Activated CD8-positive, alpha-beta memory T cell treated with anti-CD3 and anti-CD28 coated beads for 36 hours (primary cell): ENCODE results near the gene SLC44A4. TPM values are rescaled to one million over a fixed set of nuclear protein-coding genes. Genes with fewer than 3 reads are reported as not detected.
"Not testable (repeated sequence)": the region's sequence is repeated elsewhere in the genome, so short reads cannot be mapped to it uniquely, and the experiment has no call there.

Experiments
- CTCF ChIA-PET: fragments of 350-600 bp; sonication (Branson Sonifier 250); formaldehyde crosslinking; loops from one replicate; lab custom pipeline; 2021; ENCODE audit warnings: antibody characterized with exemption; lab: Charles Lee
- POLR2A ChIA-PET: fragments of 350-600 bp; sonication (Branson Sonifier 250); formaldehyde crosslinking; loops from one replicate; lab custom pipeline; 2021; ENCODE audit warnings: antibody characterized with exemption; lab: Charles Lee
- total RNA-seq, 2 experiments: library from RNA; stranded (reverse); gene quantifications; one replicate each; pipeline ENCODE4 v1.2.3, GENCODE V29; 2021

Gene SLC44A4
- total RNA-seq, 2 experiments from 2014 or later = not detected

GRCh38 chr6:31826793-31827285, 52.0 kb downstream of the SLC44A4 start:
- ChIA-PET POLR2A (interaction anchor here (0.6 to 2.6 kb wide), 11 partner anchors 12 to 267 kb away, joined by 3 to 12 read pairs (median 3); partner anchors contain the start of genes ABHD16A, BAG6, HSPA1A and HSPA1L), CTCF (interaction anchor here (0.9 to 2.1 kb wide), 7 partner anchors 9 to 97 kb away, joined by 3 to 8 read pairs (median 4); partner anchors contain the start of genes DDAH2, HSPA1A, HSPA1L and LSM2)

DNA sequence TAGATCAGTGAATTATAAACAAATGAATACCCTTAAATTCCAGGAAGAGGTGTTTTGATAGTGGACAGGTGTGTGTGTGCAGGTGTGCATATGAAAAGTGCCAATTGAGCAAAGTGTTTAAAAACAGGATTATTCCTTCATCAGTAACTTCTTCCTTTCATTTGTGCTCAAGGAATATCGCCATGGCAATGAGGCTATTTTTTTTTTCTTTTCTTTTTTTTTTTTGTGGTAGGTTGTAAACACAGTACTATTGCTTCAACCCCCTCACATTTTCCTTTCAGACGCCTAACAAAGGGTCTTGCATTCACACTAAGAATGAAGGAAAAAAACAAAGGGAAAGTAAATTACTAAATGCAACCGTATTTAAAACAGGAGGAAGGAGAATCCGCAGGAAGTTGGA, 53.2 kb downstream of the SLC44A4 start:
- ChIA-PET POLR2A (interaction anchor here (1.2 to 2.6 kb wide), 2 partner anchors 11 to 85 kb away, joined by 7 to 12 read pairs; partner anchors contain the start of genes HSPA1A, HSPA1L and MSH5), CTCF (no interaction called here)

GRCh38 chr6:31823592-31824196, 55.1 kb downstream of the SLC44A4 start:
- POLR2A ChIA-PET = interaction anchor here (2.4 kb wide), 1 partner anchor 11 kb away, joined by 10 read pairs; no protein-coding TSS in a partner anchor
- CTCF ChIA-PET = interaction anchor here (2.2 kb wide), 1 partner anchor 7 kb away, joined by 9 read pairs; no protein-coding TSS in a partner anchor

DNA sequence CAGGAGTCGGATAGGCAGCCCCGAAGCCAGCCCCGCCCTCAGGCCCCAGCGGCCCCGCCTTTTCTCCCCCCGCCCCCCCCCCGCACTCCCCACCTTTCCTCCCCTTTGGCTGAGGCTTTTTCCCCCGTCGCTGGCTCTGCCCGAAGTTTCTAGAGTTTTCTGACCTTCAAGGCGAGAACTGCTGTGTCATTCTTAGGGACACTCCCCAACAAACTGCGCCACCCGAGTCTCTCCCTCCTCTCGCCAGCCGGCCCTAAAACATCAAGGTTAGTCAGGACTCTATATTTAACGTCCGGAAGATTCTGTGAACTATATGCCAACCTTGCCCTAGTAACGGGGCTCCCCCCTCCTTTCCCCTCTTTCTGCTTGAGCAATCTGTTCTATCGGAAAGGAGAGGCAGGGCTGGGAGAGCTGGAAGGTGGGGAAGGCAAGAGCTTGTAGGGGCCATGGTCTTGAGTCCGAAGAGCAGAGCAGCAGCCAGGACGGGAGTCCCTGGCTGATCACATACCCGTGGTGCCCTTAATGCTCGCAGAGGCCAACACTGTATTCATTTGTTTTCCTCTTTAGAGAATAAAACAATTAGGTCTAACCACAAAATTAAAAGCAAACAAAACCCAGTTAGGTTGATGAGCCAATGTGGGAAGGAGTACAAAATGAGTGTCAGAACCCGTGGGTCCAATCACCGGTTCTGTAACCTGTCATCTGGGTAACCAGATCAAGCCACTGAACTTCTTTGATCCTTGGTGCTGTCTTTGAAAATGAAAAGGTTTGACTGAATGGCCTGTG, 56.6 kb downstream of the SLC44A4 start:
- ChIA-PET POLR2A (interaction anchor here (1.4 to 2.4 kb wide), 2 partner anchors 9 to 10 kb away, joined by 3 to 10 read pairs; no protein-coding TSS in a partner anchor), CTCF (interaction anchor here (1.0 to 2.2 kb wide), 6 partner anchors 8 to 164 kb away, joined by 3 to 9 read pairs (median 4); partner anchors contain the start of gene LSM2)

GRCh38 chr6:31821301-31822035, 57.3 kb downstream of the SLC44A4 start:
- CTCF ChIA-PET = interaction anchor here (1.8 to 2.2 kb wide), 3 partner anchors 9 to 10 kb away, joined by 4 to 9 read pairs (median 5); no protein-coding TSS in a partner anchor
- POLR2A ChIA-PET = interaction anchor here (1.4 to 2.4 kb wide), 2 partner anchors 8 to 11 kb away, joined by 3 to 10 read pairs; no protein-coding TSS in a partner anchor

DNA sequence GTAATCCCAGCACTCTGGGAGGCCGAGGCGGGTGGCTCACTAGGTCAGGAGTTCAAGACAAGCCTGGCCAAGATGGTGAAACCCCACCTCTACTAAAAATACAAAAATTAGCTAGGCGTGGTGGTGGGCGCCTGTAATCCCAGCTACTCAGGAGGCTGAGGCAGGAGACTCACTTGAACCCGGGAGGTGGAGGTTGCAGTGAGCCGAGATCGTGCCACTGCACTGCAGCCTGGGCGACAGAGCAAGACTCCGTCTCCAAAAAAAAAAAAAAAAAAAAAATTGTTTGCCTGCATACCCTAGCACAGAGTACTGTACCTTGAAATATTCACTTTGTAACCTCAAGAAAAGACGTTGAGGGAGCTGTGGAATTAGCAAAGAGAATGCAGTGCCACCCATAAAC, 58.4 kb downstream of the SLC44A4 start:
- CTCF ChIA-PET = interaction anchor here (0.7 to 1.0 kb wide), 2 partner anchors 181 to 240 kb away, joined by 3 to 5 read pairs; no protein-coding TSS in a partner anchor
- POLR2A ChIA-PET = not testable (repeated sequence)

- POLR2A ChIA-PET = no interaction called here
- CTCF ChIA-PET = interaction anchor here (0.7 to 1.0 kb wide), 3 partner anchors 95 to 240 kb away, joined by 3 to 5 read pairs (median 3); no protein-coding TSS in a partner anchor
Observed at GRCh38 chr6:31819871-31820299, 58.9 kb downstream of the SLC44A4 start.

GRCh38 chr6:31817929-31818511, 60.8 kb downstream of the SLC44A4 start:
- POLR2A ChIA-PET = interaction anchor here (0.6 to 1.4 kb wide), 4 partner anchors 9 to 166 kb away, joined by 3 to 4 read pairs (median 4); partner anchors contain the start of genes BAG6 and LSM2
- CTCF ChIA-PET = interaction anchor here (1.0 to 1.7 kb wide), 2 partner anchors 10 to 20 kb away, joined by 3 to 6 read pairs; partner anchors contain the start of gene HSPA1B

DNA sequence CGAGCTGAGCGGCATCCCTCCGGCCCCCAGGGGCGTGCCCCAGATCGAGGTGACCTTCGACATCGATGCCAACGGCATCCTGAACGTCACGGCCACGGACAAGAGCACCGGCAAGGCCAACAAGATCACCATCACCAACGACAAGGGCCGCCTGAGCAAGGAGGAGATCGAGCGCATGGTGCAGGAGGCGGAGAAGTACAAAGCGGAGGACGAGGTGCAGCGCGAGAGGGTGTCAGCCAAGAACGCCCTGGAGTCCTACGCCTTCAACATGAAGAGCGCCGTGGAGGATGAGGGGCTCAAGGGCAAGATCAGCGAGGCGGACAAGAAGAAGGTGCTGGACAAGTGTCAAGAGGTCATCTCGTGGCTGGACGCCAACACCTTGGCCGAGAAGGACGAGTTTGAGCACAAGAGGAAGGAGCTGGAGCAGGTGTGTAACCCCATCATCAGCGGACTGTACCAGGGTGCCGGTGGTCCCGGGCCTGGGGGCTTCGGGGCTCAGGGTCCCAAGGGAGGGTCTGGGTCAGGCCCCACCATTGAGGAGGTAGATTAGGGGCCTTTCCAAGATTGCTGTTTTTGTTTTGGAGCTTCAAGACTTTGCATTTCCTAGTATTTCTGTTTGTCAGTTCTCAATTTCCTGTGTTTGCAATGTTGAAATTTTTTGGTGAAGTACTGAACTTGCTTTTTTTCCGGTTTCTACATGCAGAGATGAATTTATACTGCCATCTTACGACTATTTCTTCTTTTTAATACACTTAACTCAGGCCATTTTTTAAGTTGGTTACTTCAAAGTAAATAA, 61.5 kb downstream of the SLC44A4 start:
- POLR2A ChIA-PET = interaction anchor here (0.6 to 1.4 kb wide), 3 partner anchors 9 to 165 kb away, joined by 3 to 4 read pairs (median 3); partner anchors contain the start of genes BAG6 and LSM2

GRCh38 chr6:31815025-31815838, 63.6 kb downstream of the SLC44A4 start, which contains the start of the genes HSPA1A and HSPA1L:
Gene HSPA1A, plus strand, starts transcription at chr6:31815543. Its CDS starts 214 bp downstream, at chr6:31815757.
Gene HSPA1L, minus strand, starts transcription at chr6:31815283. Its CDS starts 3,311 bp downstream, at chr6:31811972.
- ChIA-PET CTCF (interaction anchor here (0.7 to 1.9 kb wide), 4 partner anchors 10 to 19 kb away, joined by 3 to 7 read pairs (median 4); partner anchors contain the start of genes HSPA1B and VARS1), POLR2A (interaction anchor here (0.5 to 2.6 kb wide), 7 partner anchors 8 to 274 kb away, joined by 3 to 12 read pairs (median 4); partner anchors contain the start of genes DDAH2, HSPA1B and LSM2)

More for the DNA sequence above, 61.5 kb downstream of the SLC44A4 start:
- CTCF ChIA-PET = interaction anchor here (1.0 to 1.7 kb wide), 2 partner anchors 10 to 20 kb away, joined by 3 to 6 read pairs; partner anchors contain the start of gene HSPA1B

DNA sequence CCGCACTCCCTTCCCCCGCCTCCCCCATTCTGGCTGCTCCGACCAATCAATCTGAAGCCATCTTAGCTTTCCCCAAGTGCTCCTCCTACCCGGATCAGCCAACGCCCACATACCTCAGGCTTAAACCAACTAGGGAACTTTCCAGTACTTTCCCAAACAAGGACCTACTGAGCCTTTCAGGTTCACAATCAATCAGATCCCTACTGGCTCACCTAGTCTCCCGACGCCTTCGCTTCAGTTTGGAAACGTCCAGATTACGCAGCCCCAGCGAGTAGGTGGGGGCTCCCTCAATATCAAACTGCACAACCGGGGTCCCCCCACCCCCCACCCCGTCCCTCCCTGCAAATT, 64.1 kb downstream of the SLC44A4 start:
- CTCF ChIA-PET = interaction anchor here (1.6 to 2.1 kb wide), 3 partner anchors 9 to 19 kb away, joined by 4 to 8 read pairs (median 7); partner anchors contain the start of genes HSPA1B and VARS1

GRCh38 chr6:31813465-31813849, 65.3 kb downstream of the SLC44A4 start:
- CTCF ChIA-PET = interaction anchor here (1.2 to 2.1 kb wide), 2 partner anchors 9 to 13 kb away, joined by 5 to 8 read pairs; partner anchors contain the start of gene HSPA1B
- POLR2A ChIA-PET = interaction anchor here (0.6 to 2.6 kb wide), 9 partner anchors 8 to 236 kb away, joined by 3 to 12 read pairs (median 4); partner anchors contain the start of gene HSPA1B

More for the DNA sequence above, 64.1 kb downstream of the SLC44A4 start:
- POLR2A ChIA-PET = interaction anchor here (1.0 to 2.6 kb wide), 6 partner anchors 8 to 273 kb away, joined by 3 to 12 read pairs (median 4); partner anchors contain the start of genes DDAH2, HSPA1B and LSM2
